HCT116 (cell line): ENCODE results near the gene PRUNE1. TPM values are rescaled to one million over a fixed set of nuclear protein-coding genes. Genes with fewer than 3 reads are reported as not detected.

ENCODE experiments used
- ATAC-seq: fragments of 200-7000 bp; cut with Tn5 transposase; 2 replicates; pipeline ENCODE4 v1.9.1; 2020; ENCODE audit warnings: mild to moderate bottlenecking, moderate library complexity
- BruUV-seq: library from RNA; stranded (reverse); fragments of 400-500 nt; replicated peaks from 2 replicates; lab custom pipeline; 2021; lab: Mats Ljungman, UMichigan
- CTCF ChIA-PET: fragments of 300-600 bp; sonication (Branson Sonifier 250); formaldehyde crosslinking; loops from one replicate; lab custom pipeline; 2021; ENCODE audit warnings: antibody characterized with exemption; lab: Charles Lee
- POLR2A ChIA-PET: fragments of 300-600, 350-600 bp; sonication (Branson Sonifier 250); formaldehyde crosslinking; loops from one replicate; lab custom pipeline; 2021; ENCODE audit warnings: antibody characterized with exemption; lab: Charles Lee
- RAD21 ChIA-PET, 2 experiments: fragments of 300-600 bp; sonication (Branson Sonifier 250); formaldehyde crosslinking; loops; one replicate each; lab custom pipeline; 2023; ENCODE audit warnings: low total read pairs in 2 of 2; ENCODE audit not compliant: uncharacterized antibody in 2 of 2, unreplicated experiment in 2 of 2, low non-redundant PET in 1 of 2; lab: Charles Lee
- DNase-seq: peaks from one replicate; pipeline ENCODE4 v3.0.0-alpha.2; 2010; ENCODE audit warnings: low read depth, low spot score
- H2AFZ ChIP-seq: fragments of 200-600 bp; shearing (Covaris generic), sonication (generic); 2 replicates; pipeline ENCODE4 v1.6.1; 2017; ENCODE audit warnings: low read depth, mixed run types, mixed read lengths, antibody characterized with exemption, low read length; ENCODE audit not compliant: poor library complexity, severe bottlenecking
- H3K27ac ChIP-seq: 2 replicates; pipeline ENCODE4 v1.5.1; 2012; ENCODE audit warnings: low read depth, low read length
- H3K27me3 ChIP-seq: fragments of 200-600 bp; sonication (generic); 2 replicates; pipeline ENCODE4 v1.6.1; 2016; ENCODE audit warnings: mixed run types, low read length, mixed read lengths; ENCODE audit not compliant: insufficient read depth
- H3K36me3 ChIP-seq, 2 experiments: fragments of 200-500 bp in 1 of 2; fragments of 200-600 bp in 1 of 2; sonication (Bioruptor generic) in 1 of 2; sonication (generic) in 1 of 2; 2 replicates each; pipeline versions ENCODE4 v1.5.1 to v1.6.1; 2014 to 2016; ENCODE audit warnings: low read length in 2 of 2, inconsistent platforms in 1 of 2, mixed read lengths in 1 of 2, mixed run types in 1 of 2; ENCODE audit not compliant: insufficient read depth in 2 of 2, control insufficient read depth in 1 of 2
- H3K4me1 ChIP-seq, 2 experiments: fragments of 200-600 bp in 1 of 2; sonication (generic) in 1 of 2; 2 replicates each; pipeline versions ENCODE4 v1.5.1 to v1.6.1; 2012 to 2017; ENCODE audit warnings: low read length in 2 of 2, inconsistent platforms in 1 of 2, mild to moderate bottlenecking in 1 of 2, mixed read lengths in 1 of 2, mixed run types in 1 of 2, moderate library complexity in 1 of 2; ENCODE audit not compliant: insufficient read depth in 2 of 2, control insufficient read depth in 1 of 2
- H3K4me2 ChIP-seq: fragments of 200-600 bp; sonication (generic); 2 replicates; pipeline ENCODE4 v1.6.1; 2017; ENCODE audit warnings: mixed run types, low read length, mixed read lengths
- H3K4me3 ChIP-seq, 2 experiments: fragments of 200-600 bp in 1 of 2; sonication (generic) in 1 of 2; replicated peaks in 1 of 2; 2 replicates each; pipeline ENCODE4 v1.5.1; 2011 to 2016; ENCODE audit warnings: low read length in 2 of 2, control low read depth in 1 of 2, low read depth in 1 of 2, mild to moderate bottlenecking in 1 of 2, mixed read lengths in 1 of 2, mixed run types in 1 of 2
- H3K79me2 ChIP-seq: fragments of 200-600 bp; sonication (generic); 2 replicates; pipeline ENCODE4 v1.6.1; 2017; ENCODE audit warnings: mild to moderate bottlenecking, mixed run types, low read length, moderate library complexity, mixed read lengths; ENCODE audit not compliant: insufficient read depth
- H3K9ac ChIP-seq: fragments of 200-600 bp; sonication (generic); 2 replicates; pipeline ENCODE4 v1.6.1; 2016; ENCODE audit warnings: low read length, mixed read lengths
- H3K9me2 ChIP-seq: fragments of 200-600 bp; sonication (generic), shearing (Covaris generic); 2 replicates; pipeline ENCODE4 v1.6.1; 2017; ENCODE audit warnings: mixed run types, mild to moderate bottlenecking, moderate library complexity; ENCODE audit not compliant: insufficient read depth
- H3K9me3 ChIP-seq, 2 experiments: fragments of 200-500 bp in 1 of 2; fragments of 200-600 bp in 1 of 2; sonication (Bioruptor generic) in 1 of 2; sonication (generic) in 1 of 2; 2 replicates each; pipeline ENCODE4 v1.6.1; 2014 to 2017; ENCODE audit warnings: low read length in 2 of 2, mixed read lengths in 2 of 2, inconsistent platforms in 1 of 2, low read depth in 1 of 2, mild to moderate bottlenecking in 1 of 2, mixed run types in 1 of 2, moderate library complexity in 1 of 2; ENCODE audit not compliant: control insufficient read depth in 1 of 2, insufficient read depth in 1 of 2
- H4K20me1 ChIP-seq: fragments of 200-600 bp; sonication (generic), shearing (Covaris generic); 2 replicates; pipeline ENCODE4 v1.6.1; 2017; ENCODE audit warnings: mixed run types, mild to moderate bottlenecking, moderate library complexity; ENCODE audit not compliant: insufficient read depth
- CTCF ChIP-seq, 3 experiments: fragments of 200-600 bp in 1 of 3; sonication (generic) in 1 of 3; IDR thresholded peaks in 2 of 3; conservative IDR thresholded peaks in 1 of 3; 2 replicates each; pipeline ENCODE4 v1.5.1; 2012 to 2017; ENCODE audit warnings: low read depth in 2 of 3, low read length in 2 of 3, antibody characterized with exemption in 1 of 3, borderline replicate concordance in 1 of 3, control low read depth in 1 of 3, mild to moderate bottlenecking in 1 of 3, mixed read lengths in 1 of 3, mixed run types in 1 of 3, moderate library complexity in 1 of 3; ENCODE audit not compliant: insufficient read depth in 1 of 3
- ELF1 ChIP-seq: IDR thresholded peaks from 2 replicates; pipeline ENCODE4 v1.6.1; 2012; ENCODE audit warnings: low read depth, borderline replicate concordance
- FOSL1 ChIP-seq: IDR thresholded peaks from 2 replicates; pipeline ENCODE4 v1.6.1; 2012; ENCODE audit warnings: low read depth
- POLR2A ChIP-seq: IDR thresholded peaks from 2 replicates; pipeline ENCODE4 v1.7.0; 2011; ENCODE audit warnings: borderline replicate concordance; ENCODE audit not compliant: insufficient read depth, insufficient read length; ENCODE audit errors: extremely low read depth
- SRF ChIP-seq: IDR thresholded peaks from 2 replicates; pipeline ENCODE4 v1.6.1; 2012; ENCODE audit warnings: low read depth
- intact Hi-C: fragments of 100-400 bp; cut with micrococcal nuclease; formaldehyde crosslinking; loops from 2 replicates; pipeline ENCODE4 v1.10.0; 2022
- total RNA-seq: library from RNA; stranded (reverse); gene quantifications from one replicate; pipeline ENCODE4 v1.2.1, GENCODE V29; 2021; ENCODE audit not compliant: unreplicated experiment
- TF ChIP-seq, protein P1 (sequence below): IDR thresholded peaks from 2 replicates; pipeline ENCODE4 v1.6.1; 2012

The PRUNE1 gene
- total RNA-seq, 1 experiment from 2014 or later = 20.2 TPM

DNA sequence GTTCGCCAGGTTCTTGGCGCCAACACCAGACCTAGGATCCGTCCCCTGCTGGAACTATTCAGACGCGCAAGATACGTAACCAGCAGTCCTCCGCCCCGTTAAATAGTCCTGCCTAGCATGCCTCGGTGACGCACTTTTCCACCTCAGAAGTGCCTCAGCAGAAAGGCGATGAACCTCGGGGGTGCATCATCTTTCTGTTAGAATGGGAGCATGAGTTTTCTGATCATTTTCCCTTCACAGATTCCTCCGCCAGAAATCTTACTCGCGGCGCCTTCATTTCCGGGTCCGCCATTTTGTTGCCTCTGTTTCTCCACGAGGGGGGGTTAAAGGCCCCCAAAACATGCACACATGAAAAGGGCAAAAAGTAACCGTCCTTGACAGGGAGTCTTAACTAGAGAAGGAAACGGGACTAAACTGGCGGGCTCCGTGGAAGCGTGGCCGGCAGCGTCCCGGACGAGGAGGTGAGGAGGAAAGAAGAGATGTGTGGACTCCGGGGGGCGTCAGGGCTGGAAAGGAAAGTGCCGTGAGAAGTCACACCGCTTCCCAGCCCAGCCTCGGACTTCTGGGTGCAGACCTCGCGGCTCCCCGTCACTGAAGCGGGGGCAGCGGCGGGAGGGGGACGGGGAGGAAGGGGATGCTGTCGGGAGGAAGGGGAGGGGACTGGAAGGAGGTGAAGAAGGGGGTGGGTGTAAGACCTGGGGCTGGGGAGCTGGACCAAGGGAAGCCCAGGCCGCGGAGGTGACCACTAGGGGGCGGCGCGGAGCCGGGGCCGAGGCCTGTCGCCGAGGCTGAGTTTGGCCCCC, 62.4 kb downstream of the PRUNE1 start, which contains the start of gene GABPB2 (continued):
- 0 out of 2 replicates have a peak, but pooled peaks have one; percentile 11 for TF ChIP-seq FOSL1
- TF ChIP-seq ELF1 = peak; percentile 97
- TF ChIP-seq, protein P1, sequence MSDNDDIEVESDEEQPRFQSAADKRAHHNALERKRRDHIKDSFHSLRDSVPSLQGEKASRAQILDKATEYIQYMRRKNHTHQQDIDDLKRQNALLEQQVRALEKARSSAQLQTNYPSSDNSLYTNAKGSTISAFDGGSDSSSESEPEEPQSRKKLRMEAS = peak; percentile 86
- TF ChIP-seq POLR2A = peak; percentile 92
- TF ChIP-seq SRF = no peak
- TF ChIP-seq, all 23 proteins: peak for 16

DNA sequence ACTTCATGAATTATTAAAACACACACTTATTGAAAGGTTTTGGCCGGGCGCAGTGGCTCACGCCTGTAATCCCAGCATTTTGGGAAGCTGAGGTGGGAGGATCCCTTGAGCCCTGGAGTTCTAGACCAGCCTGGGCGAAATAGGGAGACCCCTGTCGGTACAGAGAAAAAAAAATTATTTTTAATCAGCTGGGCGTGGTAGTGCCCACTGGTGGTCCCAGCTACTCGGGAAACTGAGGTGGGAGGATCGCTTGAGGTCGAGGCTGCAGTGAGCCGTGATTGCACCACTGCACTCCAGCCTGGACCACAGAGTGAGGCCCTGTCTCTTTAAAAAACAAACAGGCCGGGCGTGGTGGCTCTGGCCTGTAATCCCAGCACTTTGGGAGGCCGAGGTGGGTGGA, 64.0 kb downstream of the PRUNE1 start:
- TF ChIP-seq, protein P1 = no peak
- peak; percentile 21 to 28 (median 27); a peak in 3 of 6 replicates for TF ChIP-seq CTCF (IDR thresholded peaks at IDR 0.05 in 2 of 3, conservative IDR thresholded peaks at IDR 0.05 in 1 of 3; ENCODE audit: borderline replicate concordance in 1 of 3, insufficient read depth in 1 of 3, low read depth in 2 of 3, low read length in 2 of 3)
- Histone ChIP-seq H2AFZ (no peak overlapping the region), H3K9me3 (no peaks in the 10 kb centered on the region), H3K9me2 (no peaks in the 10 kb centered on the region), H3K4me2 (peak overlapping the region; percentile 86), H3K27me3 (no peaks in the 10 kb centered on the region), H3K9ac (no peak overlapping the region), H3K4me1 (peaks cover 22 to 32% of the 10 kb centered on the region in 2 experiments), H4K20me1 (no peaks in the 10 kb centered on the region), H3K27ac (peak overlapping the region; percentile 98), H3K36me3 (no peaks in the 10 kb centered on the region), H3K4me3 (peak overlapping the region in 1 of 2 experiments; percentile 78; a peak in 1 of 4 replicates), H3K79me2 (no peaks in the 10 kb centered on the region; the same call in 1 of the 2 replicates)
- BruUV-seq = no TSS peak
- ATAC-seq (no peak), DNase-seq (no peak)
- RAD21 ChIA-PET = no interaction called here
- intact Hi-C loops = no loop called here
- CTCF ChIA-PET = interaction anchor here (1.6 to 2.2 kb wide), 3 partner anchors 11 to 180 kb away, joined by 4 to 17 read pairs (median 11); no protein-coding TSS in a partner anchor
- POLR2A ChIA-PET = interaction anchor here (1.5 kb wide), 1 partner anchor 28 kb away, joined by 4 read pairs; no protein-coding TSS in a partner anchor

Other genes with a start within 250 kb of the PRUNE1 start
- gene CTSS, start 242.7 kb upstream of the PRUNE1 start, total RNA-seq = 0.57 TPM
- gene CTSK, start 200.2 kb upstream of the PRUNE1 start, total RNA-seq = 3.5 TPM
- gene ARNT, start 131.8 kb upstream of the PRUNE1 start, total RNA-seq = 27.2 TPM
- gene CTXND2, start 121.3 kb upstream of the PRUNE1 start, total RNA-seq = not detected
- 54.3 TPM for gene SETDB1, start 82.1 kb upstream of the PRUNE1 start, total RNA-seq
- gene CERS2, start 33.6 kb upstream of the PRUNE1 start, total RNA-seq = 218 TPM
- 2.7 TPM for gene ANXA9, start 26.2 kb upstream of the PRUNE1 start, total RNA-seq
- 1.2 TPM for gene MINDY1, start 1.5 kb upstream of the PRUNE1 start, total RNA-seq
- gene BNIPL, start 28.1 kb downstream of the PRUNE1 start, total RNA-seq = 0.86 TPM
- gene C1orf56, start 39.3 kb downstream of the PRUNE1 start, total RNA-seq = not detected
- 50.5 TPM for gene CDC42SE1, start 51.2 kb downstream of the PRUNE1 start, total RNA-seq
- gene MLLT11, start 51.9 kb downstream of the PRUNE1 start, total RNA-seq = 0.17 TPM
- gene GABPB2, start 62.3 kb downstream of the PRUNE1 start, total RNA-seq = 7.7 TPM
- gene SEMA6C, start 138.2 kb downstream of the PRUNE1 start, total RNA-seq = 8.2 TPM
- not detected for gene TNFAIP8L2, start 148.2 kb downstream of the PRUNE1 start, total RNA-seq
- gene LYSMD1, start 157.5 kb downstream of the PRUNE1 start, total RNA-seq = 5.0 TPM
- 34.1 TPM for gene SCNM1, start 157.7 kb downstream of the PRUNE1 start, total RNA-seq
- 1.8 TPM for gene TMOD4, start 167.5 kb downstream of the PRUNE1 start, total RNA-seq
- 68.9 TPM for gene VPS72, start 181.7 kb downstream of the PRUNE1 start, total RNA-seq
- 75.4 TPM for gene PIP5K1A, start 190.1 kb downstream of the PRUNE1 start, total RNA-seq
- 225 TPM for gene PSMD4, start 246.3 kb downstream of the PRUNE1 start, total RNA-seq